Renal cortex interstitium (tissue), 11 donors: Measurements from ENCODE around the gene PNPLA2. TPM values are rescaled to one million over a fixed set of nuclear protein-coding genes. Genes with fewer than 3 reads are reported as not detected.

Experiments used
- DNase-seq, 11 donors: peaks; one replicate each; pipeline ENCODE4 v3.0.0-alpha.2; 2013; ENCODE audit warnings: low read depth in 9 of 11, low spot score in 4 of 11; ENCODE audit errors: extremely low read depth in 1 of 11
- polyA plus RNA-seq, 3 donors: library from polyadenylated mRNA; unstranded; fragments of 120-200 nt; gene quantifications; one replicate each; pipeline ENCODE4 v1.2.1, GENCODE V29; 2013; ENCODE audit not compliant: insufficient read length in 3 of 3

Gene PNPLA2
- polyA plus RNA-seq, 3 donors = 42.6 to 85.5 (median 65.5) TPM

DNA sequence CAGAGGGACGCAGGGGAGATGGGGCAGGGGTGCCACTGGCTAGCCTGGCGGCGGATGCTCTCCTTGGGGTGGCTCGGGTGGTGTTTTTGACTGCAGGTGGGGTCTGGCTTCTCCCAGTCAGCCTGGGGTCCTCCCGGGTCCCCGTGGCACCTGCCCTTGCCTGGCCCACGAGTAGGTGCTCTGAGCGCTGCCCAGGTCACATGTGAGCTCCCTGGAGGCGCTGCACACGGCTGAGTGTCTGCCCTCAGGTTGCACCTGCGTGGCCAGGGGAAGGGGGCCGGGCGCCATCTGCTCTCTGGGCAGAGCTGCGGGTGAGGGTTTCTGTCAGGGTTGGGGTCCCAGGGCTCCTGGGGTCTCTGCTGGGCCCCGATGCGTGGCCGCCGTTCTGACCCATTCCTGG lies 29.2 kb downstream of the PNPLA2 start:
- DNase-seq = no peak

GRCh38 chr11:848380-848931 lies 29.7 kb downstream of the PNPLA2 start:
- no peak for DNase-seq

GRCh38 chr11:849104-849824 lies 30.6 kb downstream of the PNPLA2 start:
- DNase-seq = no peak

- no peak for DNase-seq
These were observed 31.4 kb downstream of the PNPLA2 start for GRCh38 chr11:849951-850774.

- no peak for DNase-seq
These were observed 32.4 kb downstream of the PNPLA2 start for GRCh38 chr11:850775-851763.

- no peak for DNase-seq
These were observed 34.0 kb downstream of the PNPLA2 start for GRCh38 chr11:852762-853161.

DNA sequence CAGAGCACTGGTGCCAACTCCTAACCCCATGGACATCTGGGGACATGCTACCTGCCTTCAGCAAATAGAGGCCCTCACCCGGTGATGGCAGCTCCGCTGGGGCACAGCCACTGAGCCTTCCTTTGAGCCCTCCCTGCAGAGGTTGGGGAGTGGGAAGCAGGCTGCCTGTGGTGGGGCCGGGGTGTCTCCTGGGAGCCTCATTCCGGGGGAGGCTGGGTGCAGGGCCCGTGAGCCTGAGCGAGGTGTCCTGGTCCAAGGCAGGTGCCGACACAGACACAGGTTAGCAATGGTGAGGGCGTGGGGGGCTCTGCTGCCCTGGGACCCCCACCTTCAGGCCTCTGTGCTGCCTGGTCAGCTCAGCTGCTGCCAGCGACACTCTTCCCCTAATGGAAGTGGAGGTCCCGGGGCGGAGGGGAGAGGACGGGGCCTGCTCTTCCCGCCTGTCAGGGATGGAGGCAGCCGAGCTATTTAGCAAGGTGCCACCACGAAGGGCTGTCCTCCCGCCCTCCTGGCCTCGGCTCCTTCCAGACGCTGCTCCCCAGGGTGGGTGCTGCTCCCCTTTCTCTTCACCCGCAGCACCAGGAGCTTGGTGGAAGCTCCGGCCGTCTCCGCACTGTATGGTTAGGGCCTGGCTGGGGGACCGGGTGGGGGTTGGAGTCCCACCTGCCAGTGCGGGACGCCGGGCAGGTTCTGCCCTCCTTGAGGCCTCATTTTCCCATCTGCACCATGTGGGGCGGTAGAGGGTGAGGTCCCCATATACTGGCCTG lies 35.2 kb downstream of the PNPLA2 start:
- no peak for DNase-seq

DNA sequence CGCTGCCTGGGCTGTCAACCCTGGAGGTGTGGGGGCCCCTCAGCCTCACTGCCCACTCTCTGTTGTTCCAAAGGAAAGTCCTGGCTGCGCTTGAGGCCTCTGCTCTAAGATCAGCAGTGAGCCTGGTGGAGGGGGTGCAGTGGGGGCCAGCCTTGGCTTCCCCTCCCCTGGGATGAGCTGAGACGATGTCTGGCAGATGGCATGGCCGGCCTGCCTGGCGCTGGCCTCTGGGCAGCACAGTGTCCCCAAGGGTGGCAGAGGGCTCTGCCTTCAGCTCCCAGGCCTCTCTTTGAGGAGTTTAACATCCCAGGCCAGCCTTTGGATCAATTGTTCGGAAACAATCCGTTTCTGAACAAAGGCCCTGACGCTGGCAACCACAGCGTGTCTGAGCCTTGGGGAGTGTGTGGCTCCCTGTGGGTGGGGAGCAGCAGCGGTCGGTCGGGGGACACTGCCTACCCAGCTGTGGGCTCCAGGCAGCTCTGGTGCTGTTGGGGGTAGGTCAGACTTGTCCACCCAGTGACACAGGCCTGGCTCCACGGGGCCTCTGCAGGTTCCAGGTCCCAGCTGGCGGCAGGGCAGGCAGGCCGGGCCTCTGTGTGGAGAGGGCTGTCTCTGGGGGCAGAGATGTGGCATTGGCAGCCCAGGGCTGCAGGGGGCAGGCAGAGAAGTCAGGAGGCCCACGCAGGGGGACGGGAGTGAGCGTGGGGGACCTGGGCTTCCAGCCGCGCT lies 36.1 kb downstream of the PNPLA2 start:
- no peak for DNase-seq

DNA sequence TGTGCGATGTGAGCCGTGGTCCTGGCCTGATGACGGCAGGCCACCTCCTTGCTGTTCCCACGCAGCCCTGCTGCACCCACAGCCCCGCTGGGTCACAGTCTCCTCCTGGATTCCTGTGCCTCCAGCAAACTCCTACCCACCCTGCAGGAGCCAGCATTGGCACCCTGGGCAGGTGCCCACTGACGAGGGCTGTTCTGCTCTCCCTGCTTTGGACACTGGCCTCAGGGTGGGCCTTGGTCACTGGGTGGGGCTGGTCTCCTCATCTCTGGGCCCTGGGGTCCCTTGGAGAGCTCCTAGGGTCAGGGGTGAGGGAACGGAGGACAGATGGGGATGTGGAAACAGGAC lies 36.6 kb downstream of the PNPLA2 start:
- DNase-seq = no peak

- no peak for DNase-seq
These were observed 37.1 kb downstream of the PNPLA2 start for GRCh38 chr11:855796-856195.

DNA sequence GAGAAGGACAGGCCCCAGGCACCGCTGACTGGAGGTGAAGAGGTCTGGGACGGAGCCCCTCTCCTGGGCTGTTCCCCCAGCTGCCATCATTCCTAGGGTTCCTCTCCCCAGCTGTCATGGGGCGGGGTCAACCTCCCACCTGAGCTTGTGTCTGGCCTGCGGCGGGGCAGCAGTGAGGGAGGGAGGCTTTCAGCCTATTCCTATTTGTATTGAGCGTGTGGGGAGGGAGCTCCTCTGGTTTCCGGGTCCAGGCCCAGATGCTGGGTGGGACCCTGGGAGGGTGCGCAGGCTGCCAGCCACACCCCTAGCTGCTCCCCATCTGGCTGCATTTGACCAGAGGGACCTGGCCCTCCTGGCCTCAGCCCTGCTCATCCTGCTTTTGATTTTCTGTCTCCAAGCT lies 37.7 kb downstream of the PNPLA2 start:
- DNase-seq = no peak

GRCh38 chr11:858053-858761 lies 39.5 kb downstream of the PNPLA2 start:
- no peak for DNase-seq

DNA sequence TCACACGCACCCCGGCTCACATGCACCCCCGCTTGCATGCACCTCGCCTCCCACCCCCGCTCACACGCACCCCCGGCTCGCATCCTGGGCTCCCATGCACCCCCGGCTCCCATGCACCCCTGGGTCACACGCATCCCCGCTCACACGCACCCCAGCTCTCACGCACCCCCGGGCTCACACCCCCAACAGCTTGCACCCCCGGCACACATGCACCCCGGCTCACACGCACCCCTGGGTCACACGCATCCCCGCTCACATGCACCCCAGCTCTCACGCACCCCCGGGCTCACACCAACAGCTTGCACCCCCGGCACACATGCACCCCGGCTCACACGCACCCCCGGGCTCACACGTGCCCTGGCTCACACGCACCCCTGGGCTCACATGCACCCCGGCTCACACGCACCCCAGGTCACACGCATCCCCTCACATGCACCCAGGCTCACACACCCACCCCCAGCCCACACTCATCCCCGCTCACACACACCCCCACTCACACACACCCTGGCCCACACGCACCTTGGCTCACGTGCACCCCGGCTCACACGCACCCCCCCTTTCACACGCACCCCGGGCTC lies 40.1 kb downstream of the PNPLA2 start:
- DNase-seq = no peak

GRCh38 chr11:859394-860131 lies 40.8 kb downstream of the PNPLA2 start:
- DNase-seq = peak in 4 of 11 donors; percentile 54 to 81 (median 74)

- DNase-seq = no peak
These were observed 41.8 kb downstream of the PNPLA2 start for GRCh38 chr11:860234-861104.
